Measurements from ENCODE around the gene NENF.

DNA sequence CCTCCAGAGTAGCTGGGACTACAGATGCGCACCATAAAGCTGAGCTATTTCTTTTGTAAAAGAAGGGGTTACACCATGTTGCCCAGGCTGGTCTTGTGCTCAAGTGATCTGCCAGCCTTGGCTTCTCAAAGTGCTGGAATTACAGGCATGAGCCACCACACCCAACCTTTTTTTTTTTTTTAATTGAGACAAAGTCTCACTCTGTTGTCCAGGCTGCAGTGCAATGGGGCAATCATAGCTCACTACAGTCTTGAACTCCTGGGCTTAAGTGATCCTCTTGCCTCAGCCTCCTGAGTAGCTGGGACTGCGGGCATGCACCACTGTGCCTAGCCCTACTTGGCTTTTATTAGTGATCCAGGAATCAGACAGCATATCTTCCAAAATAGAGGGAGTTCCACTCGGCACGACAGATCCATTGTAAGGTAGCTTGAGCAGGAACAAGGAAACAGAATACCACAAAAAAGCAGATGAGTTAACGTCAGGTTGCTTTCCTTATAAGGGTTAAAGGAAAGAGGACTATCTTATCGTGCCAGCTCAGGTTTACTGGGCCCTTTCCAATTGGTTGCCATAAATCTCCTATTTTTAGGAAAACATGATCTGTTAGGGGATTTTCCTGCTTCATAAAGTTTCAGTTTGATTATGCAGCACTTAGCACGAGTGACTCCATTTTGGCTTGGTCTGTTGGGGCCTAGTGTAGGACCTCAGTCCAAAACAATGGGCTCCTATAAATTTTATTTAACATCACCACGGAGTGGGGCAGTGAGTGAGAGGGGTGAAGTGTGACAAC is 45.2 kb downstream of the NENF start:
- TF ChIP-seq, protein P1, sequence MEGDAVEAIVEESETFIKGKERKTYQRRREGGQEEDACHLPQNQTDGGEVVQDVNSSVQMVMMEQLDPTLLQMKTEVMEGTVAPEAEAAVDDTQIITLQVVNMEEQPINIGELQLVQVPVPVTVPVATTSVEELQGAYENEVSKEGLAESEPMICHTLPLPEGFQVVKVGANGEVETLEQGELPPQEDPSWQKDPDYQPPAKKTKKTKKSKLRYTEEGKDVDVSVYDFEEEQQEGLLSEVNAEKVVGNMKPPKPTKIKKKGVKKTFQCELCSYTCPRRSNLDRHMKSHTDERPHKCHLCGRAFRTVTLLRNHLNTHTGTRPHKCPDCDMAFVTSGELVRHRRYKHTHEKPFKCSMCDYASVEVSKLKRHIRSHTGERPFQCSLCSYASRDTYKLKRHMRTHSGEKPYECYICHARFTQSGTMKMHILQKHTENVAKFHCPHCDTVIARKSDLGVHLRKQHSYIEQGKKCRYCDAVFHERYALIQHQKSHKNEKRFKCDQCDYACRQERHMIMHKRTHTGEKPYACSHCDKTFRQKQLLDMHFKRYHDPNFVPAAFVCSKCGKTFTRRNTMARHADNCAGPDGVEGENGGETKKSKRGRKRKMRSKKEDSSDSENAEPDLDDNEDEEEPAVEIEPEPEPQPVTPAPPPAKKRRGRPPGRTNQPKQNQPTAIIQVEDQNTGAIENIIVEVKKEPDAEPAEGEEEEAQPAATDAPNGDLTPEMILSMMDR (IDR thresholded peaks at IDR 0.05) = no peak
- TF ChIP-seq, protein P2, sequence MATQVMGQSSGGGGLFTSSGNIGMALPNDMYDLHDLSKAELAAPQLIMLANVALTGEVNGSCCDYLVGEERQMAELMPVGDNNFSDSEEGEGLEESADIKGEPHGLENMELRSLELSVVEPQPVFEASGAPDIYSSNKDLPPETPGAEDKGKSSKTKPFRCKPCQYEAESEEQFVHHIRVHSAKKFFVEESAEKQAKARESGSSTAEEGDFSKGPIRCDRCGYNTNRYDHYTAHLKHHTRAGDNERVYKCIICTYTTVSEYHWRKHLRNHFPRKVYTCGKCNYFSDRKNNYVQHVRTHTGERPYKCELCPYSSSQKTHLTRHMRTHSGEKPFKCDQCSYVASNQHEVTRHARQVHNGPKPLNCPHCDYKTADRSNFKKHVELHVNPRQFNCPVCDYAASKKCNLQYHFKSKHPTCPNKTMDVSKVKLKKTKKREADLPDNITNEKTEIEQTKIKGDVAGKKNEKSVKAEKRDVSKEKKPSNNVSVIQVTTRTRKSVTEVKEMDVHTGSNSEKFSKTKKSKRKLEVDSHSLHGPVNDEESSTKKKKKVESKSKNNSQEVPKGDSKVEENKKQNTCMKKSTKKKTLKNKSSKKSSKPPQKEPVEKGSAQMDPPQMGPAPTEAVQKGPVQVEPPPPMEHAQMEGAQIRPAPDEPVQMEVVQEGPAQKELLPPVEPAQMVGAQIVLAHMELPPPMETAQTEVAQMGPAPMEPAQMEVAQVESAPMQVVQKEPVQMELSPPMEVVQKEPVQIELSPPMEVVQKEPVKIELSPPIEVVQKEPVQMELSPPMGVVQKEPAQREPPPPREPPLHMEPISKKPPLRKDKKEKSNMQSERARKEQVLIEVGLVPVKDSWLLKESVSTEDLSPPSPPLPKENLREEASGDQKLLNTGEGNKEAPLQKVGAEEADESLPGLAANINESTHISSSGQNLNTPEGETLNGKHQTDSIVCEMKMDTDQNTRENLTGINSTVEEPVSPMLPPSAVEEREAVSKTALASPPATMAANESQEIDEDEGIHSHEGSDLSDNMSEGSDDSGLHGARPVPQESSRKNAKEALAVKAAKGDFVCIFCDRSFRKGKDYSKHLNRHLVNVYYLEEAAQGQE (IDR thresholded peaks at IDR 0.05; ENCODE audit: insufficient read depth in 1 of 2, low read depth in 2 of 2, low read length in 1 of 2) = no peak
